T-helper 2 cell treated with Interferon-gamma antibody and Interleukin-4, amounts not matched to agents 100 ng/mL and 5 ng/mL, for 36 hours (primary cell): ENCODE measurements around the gene CD6. TPM values are rescaled to one million over a fixed set of nuclear protein-coding genes. Genes with fewer than 3 reads are reported as not detected.

Experiments
- intact Hi-C: fragments of 100-400 bp; cut with micrococcal nuclease; formaldehyde crosslinking; loops from one replicate; pipeline ENCODE4 v1.15.1; 2023
- total RNA-seq: library from RNA; stranded (reverse); gene quantifications from 2 replicates; pipeline ENCODE4 v1.2.3, GENCODE V29; 2022

CD6 gene
- total RNA-seq, 1 donor from 2014 or later: 336 TPM

DNA sequence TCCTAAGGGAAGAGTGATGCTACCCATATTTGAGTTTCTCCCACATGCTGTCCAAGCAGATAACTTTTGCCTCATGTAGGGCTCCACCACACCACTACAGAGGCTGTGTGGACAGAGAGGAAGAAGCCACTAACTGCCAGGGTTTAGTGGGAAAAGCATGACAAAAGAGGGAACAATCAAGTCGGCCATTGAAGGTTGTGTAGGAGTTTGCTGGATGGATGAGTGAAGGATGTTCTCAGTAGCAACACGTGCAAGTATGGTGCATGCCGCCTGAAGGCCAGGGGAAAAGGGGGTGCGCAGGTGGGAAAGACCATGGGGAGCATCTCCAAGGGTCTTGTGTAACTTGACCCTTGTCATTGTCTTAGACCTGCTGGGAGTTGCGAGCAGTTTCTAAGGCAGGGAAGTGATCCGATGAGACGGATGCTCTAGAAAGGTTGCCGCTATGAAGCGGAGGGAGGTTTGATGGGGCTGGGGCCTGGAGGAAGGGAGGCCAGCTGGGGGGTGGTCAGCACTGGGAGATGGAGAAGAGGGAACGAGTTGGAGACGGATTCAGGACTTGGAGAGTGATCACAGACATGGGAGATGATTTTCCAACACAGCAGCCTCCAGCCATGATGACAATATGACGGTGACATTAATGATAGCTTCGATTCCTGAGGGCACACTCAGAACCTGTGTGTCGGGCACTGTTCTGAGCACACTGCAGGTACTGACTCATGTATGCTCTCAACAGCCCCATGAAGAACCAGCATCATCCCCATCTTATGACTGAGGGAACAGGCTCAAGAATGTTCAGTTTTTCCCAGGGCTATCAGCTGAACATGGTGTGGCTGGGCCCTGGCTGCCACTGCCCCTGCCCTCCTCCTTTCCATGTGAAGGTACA, 53.7 kb downstream of the CD6 start:
- intact Hi-C loops: no loop called here

DNA sequence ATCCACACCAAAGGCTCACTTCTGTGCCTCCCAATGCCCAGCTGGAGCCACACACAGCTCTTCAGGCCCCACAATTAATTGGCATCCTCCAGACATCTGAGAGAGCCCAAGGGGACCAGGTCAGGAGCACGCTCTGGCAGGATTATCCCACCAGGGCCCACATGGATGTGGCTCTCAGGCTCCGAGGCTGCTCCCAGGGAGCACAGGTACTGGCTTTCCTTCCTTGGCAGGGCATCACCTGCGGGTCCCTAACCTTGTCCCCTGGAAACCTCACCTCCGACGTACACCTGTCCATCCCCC, 54.3 kb downstream of the CD6 start:
- intact Hi-C loops: no loop called here

DNA sequence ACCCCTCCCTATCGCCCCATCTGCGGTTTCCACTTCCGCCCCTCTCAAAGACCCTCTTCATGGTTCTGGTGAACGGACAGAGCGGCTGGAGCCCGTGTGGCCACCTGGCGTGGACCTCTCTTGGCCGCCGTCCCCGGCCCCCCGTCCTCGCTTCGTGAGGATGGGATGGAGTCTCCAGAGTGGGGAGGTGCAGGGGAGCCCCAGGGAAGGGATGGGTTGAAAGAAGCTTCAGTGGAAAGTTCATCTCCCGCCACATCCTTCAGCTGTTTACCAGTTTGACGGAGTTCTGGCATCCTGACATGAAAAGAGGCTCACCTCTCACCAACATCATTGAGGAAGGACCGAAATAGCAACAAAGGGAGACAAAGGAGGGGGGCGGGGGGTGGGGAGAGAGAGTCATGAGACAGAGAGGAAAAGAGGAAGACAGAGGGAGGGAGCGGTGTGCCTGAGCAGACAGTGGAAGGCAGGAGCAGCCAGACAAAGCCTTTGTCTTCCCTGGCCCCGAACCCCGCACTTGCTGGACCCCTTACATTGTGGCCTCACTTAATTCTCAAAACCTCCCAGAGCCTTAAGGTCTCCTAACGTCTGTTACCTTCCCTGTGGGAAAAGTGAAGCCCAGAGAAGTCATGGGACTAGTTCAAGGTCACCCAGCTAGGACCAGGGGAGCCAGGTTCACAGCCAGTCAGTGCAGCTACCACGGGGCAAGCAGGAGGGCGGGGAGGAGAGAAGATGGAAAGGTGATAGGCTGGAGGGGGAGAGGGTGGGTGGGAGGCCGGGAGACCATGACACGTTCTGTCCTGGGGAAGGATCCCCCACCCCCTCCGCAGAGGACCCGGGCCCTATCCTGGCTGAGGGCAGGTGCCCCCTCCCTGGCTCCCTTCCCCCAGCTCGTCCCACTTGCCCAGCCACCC, 54.9 kb downstream of the CD6 start:
- intact Hi-C loops: loop anchor here (1.0 kb wide), 1 partner anchor 35 kb away; no protein-coding TSS in a partner anchor

DNA sequence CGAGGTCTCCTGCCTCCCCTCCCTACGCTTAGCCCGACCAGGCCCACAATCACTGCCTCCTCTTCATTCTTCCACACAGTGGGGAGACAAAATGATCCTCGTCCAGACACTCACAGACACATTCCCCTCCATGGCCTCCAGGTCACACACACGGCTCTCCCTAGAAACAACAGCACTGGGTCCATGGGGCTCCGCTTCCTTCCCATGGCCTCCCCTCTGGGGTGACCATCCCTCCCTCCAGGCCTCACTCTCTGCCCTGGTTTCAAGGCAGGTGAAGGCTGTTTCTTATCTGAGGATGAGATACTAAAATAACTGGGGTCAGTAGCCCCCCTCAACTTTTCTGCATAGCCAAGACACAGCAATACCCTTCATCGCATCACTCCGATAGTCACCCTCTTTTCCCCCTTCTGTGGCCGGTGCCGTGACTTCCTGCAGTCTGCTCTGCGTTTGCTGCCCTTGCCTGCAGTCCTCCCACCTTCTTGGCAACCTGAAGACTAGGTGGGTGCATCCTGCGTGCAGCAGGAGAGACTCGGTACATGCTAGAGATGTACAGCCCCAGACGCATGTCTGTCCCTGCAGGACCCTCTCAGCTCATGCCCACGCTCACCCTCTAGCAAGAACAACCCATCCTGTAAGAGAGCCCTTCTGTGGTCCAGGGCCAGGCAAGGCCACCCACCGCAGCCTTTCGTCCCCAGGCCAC, 55.8 kb downstream of the CD6 start:
- intact Hi-C loops: loop anchor here (1.0 kb wide), 1 partner anchor 34 kb away; no protein-coding TSS in a partner anchor

DNA sequence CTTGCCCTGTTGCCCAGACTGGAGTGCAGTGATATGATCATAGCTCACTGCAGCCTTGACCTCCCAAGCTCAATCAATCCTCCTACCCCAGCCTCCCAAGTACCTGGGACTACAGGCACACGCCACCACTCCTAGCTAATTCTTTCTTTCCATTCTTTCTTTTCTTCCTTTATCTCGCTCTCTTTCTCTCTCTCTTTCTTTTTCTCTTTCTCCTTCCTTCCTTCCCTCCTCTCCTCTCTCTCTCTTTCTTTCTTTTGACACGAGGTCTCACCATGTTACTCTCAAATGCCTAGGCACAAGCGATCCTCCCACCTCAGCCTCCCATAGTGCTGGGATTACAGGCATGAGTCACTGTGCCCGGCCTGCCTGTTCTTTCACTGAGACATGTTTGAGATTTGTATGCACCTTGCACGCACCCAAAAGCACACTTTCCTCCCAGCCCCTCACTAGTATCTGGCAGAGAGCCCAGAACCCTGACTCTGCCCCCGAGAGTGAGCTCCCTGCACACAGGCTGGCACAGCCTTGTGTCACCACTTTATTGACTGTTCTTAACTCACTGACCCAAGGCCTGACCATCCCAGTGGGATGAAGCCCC, 56.8 kb downstream of the CD6 start:
- intact Hi-C loops: loop anchor here (1.0 kb wide), 1 partner anchor 14 kb away; no protein-coding TSS in a partner anchor

DNA sequence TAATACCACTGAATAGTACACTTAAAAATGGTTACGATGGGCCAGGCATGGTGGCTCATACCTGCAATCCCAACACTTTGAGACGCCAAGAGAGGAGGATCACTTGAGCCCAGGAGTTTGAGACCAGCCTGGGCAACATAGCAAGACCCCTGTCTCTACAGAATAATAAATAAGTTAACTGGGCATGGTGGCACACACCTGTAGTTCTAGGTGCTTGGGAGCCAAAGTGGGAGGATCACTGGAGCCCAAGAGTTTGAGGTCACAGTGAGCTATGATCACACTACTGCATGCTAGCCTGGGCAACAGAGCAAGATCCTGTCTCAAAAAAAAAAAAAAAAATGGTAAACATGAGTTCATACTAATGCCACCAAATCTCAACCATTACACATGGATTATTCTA, 61.3 kb downstream of the CD6 start:
- intact Hi-C loops: no loop called here

DNA sequence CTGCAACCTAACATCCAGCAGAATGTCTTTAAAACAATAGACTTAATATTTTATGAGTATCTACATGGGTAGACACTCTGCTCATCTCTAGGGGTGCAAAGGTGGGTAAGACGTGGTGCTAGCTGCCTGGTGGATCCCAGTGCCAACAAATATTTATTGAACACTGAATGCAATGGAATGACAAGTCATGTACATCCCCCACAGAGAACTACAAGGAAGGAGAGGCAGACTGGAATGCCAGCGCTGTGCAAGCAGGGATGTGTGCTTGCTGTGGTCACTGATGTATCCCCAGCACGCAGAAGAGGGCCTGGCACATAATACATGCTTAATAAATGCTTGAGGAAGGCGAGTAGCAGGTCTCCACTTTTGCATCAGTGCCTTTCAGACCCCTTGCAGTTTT, 61.9 kb downstream of the CD6 start:
- intact Hi-C loops: no loop called here

DNA sequence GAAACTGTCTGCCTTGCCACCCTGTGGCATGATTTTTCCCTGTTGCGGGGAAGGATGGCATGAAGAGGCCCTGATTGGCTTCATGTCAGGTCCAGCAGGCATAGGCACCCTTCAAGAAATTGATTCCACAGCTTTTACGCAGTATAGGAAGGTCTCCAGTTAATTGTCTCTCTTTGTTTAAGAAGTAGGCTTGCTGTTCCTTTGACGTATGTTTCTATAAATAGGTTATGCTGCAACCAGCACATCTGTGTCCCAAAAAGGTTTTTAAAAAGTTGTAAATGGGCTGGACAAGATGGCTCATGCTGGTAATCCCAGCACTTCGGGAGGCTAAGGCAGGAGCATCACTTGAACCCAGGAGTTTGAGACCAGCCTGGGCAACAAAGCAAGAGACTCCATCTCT, 62.6 kb downstream of the CD6 start:
- intact Hi-C loops: loop anchor here (2.0 kb wide), 1 partner anchor 49 kb away; no protein-coding TSS in a partner anchor

DNA sequence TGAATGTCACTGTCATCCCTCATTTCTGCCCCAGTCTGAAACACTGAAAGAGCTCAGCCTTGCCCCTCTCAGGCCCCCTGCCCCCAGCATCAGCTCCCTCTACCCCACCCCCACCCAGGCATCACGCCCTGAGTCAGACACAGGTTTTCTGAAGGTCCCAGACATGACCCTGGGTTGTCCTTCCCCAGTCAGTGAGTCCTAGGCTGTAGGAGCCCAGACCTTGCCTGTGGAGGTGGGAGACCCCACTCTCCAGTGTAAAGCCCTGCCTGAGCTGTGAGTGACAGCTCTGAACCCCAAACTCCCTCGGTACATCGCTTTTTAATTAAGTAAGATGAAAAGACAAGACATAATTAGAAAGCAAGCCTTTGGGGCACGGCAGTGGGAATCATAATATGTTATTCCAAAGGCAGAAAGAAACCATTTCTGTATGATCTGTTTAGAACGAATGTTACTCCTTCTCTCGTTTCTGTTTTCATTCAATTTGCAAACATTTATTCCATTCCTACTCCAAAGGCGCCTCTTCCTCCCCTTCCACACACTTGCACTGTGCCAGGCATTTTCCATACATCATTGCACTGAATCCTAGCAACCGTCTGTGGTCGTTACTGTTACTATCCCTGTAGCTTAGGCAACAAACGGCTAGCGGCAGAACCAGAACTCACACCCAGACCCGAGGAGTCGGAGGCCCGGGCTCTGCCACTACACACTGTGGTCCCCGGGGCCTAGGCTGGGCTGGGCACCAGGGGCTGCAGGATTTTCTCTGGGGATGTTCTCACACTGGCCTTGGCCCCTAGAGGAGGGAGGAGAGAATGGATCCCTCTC, 63.4 kb downstream of the CD6 start:
- intact Hi-C loops: loop anchor here (2.0 kb wide), 1 partner anchor 48 kb away; no protein-coding TSS in a partner anchor

DNA sequence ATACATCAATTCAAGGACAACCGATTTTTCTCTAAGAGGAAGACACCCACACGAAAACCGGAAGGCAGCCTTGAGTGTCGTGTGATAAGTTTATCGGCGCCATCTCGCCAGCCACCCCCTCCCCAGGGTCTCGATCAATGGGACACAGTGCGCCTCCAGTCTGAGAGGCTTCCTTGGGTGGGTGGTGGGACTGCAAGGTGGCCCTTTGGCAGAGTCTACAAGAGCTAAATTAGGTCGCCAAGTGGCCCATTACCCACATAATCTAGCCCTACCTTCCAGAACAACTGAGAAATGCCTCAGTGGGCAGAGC, 64.0 kb downstream of the CD6 start:
- intact Hi-C loops: loop anchor here (2.0 kb wide), 1 partner anchor 47 kb away; no protein-coding TSS in a partner anchor

DNA sequence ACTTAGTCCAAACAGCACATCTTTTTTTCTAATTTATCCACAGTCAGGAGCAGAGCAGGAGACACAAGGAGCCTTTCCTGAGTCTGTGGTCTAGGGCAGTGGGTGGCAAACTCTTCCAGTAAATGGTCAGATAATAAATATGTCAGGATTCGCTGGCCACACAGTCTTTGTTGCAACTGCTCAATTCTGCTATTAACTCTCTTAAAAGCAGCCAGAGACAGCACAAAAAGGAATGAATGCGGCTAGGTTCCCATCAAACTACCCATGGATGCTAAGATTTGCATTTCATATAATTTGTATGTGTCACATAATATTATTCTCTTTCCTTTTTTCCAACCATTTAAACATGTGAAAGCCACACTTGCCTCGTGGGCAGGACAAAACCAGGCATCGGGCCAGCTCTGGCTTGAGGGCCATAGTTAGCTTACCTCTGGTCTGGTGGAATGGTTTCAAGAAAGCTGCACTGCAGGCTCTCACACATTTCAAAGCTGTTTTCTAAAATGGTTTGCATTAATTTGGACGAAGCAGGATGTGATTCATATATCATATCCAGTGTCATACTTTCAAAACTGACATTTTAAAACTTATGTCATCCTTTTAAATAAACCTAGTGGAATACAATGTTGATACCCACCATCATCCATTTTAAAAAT, 66.1 kb downstream of the CD6 start:
- intact Hi-C loops: no loop called here

DNA sequence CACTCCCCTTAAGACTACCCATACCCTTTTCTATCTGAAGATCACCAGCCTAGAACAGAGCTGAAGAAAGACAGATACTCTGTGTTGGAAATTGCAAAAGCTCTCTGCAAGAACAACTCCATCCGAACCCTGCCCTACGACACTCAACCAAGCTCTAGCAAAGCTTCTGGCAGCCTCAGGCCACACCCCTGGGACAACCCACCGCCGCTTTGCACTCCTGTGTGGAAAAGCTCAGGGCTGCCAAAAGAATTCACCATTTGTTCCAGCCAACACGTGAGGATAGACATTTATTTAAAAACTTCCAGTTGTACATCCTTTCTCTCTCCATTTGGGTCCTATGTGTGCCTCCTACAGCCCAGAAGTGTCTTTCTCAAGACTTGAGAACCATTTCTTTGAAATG, 68.4 kb downstream of the CD6 start:
- intact Hi-C loops: loop anchor here (5.0 kb wide), 1 partner anchor 53 kb away; no protein-coding TSS in a partner anchor

DNA sequence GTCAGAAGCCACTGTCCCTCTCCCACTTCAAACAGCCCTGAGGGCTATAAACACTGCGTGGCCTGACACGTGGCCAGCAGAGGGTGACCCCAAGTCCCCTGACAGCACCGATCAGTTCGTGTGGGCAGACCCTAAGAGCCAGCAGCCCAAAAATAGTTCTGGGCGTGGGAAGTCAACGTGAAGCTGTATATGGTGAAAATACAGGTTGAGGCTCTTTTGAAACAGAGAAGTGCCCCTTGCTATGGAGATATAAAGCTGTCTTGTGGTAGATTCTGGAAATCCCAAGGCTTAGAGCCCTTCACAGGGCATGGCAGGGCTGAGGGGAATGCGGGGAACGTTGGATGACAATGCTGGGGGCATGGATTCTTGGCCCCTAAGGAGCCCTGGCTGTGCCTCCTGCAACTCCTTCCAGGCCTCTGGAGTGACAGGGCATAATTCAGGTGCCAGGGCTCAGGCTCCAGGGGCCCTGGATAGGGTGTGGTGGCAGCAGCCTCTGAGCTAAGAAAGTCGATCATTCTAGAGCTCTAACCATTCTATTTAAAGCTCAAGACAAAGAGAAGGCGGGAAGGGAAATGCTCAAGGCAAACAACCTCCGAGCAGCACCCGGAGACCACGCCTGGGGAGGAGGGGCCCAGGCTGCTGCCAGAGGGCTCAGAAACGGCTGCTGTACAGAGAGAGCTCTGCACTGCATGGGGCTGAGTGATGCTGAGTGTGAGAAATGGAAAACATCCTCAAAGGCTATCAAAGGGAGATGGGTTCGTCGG, 70.5 kb downstream of the CD6 start:
- intact Hi-C loops: loop anchor here (1.0 to 5.0 kb wide), 6 partner anchors 14 to 70 kb away; partner anchors contain the start of gene CD5

DNA sequence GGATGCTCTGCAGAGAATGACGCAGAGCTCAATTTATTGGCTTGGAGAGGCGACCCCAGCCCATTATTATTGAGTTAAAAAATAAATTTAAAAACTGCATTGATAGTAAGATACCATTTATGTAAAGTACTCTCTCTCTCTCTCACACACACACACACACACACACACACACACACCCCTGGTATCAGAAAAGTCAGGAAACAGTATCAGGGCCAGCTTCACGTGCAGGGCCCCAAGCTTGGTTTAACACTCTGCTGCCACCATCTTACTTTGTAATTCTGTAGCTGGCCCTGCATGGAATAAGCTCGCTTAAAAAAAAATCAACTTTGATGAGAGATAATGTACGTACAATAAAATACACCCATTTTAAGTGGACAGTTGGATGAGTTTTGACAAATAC, 71.1 kb downstream of the CD6 start:
- intact Hi-C loops: loop anchor here (1.0 to 5.0 kb wide), 6 partner anchors 14 to 70 kb away; partner anchors contain the start of gene CD5

DNA sequence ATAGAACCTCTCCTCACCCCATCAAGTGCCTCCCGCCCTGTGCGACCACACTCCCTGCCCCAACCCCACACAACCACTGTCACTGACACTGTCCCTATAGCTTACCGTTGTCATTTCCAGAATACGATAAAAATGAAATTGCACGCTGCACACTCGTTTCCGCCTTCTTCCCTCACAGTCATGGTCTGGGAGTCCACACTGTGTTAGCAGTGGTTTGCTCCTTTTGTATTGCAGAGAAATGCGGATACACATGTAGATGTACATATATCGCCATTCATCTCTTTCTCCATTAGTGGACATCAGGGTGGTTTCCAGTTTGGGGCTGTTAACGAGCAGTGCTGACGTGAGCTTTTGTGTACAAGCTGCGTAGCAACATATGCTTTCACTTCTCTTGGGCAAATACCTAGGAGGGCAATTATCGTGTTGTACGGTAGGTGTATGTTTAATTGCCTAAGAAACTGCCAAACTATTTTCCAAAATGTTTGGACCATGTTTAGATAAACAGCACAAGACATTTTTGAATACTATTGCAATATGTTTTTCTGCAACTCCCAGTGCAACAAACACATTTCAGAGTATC, 71.6 kb downstream of the CD6 start:
- intact Hi-C loops: loop anchor here (1.0 to 5.0 kb wide), 6 partner anchors 15 to 71 kb away; partner anchors contain the start of gene CD5

DNA sequence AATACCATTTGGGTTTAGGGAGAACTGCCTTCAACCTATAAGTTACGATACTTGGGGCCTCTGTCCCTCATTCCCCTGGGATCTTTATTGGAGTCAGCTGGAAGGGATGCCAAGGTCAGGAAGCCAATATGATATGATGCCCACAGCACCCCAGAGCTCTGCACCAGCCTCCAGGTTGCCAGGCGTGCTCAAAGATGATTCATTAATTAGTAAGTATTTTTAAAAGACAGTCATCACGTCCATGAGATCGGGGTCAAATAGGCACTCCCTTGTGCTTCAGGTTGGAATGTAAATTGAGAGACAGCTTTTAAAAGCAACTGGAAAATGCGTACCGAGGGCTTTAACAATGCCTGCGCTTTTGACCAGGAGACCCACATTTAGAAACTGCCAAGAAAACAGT, 73.8 kb downstream of the CD6 start:
- intact Hi-C loops: no loop called here

DNA sequence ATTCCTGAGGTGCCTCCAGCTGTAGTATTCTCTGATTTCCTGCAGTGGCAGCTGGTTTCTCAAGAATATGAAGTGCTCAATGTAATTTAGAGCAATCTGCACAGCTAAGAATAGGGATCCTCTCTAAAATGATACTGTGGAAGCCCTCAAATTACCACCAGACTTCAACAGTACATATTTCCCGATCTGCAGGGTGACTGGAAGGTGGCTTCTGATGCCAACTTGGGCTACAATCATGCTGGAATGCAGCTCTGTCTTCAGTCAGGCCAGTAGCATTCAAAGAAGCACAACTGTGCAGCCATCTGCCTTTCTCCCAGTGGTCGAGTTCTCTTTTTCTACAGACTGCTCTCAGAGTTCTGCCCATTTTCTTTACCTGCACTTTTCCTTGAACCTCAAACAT, 75.4 kb downstream of the CD6 start:
- intact Hi-C loops: no loop called here

DNA sequence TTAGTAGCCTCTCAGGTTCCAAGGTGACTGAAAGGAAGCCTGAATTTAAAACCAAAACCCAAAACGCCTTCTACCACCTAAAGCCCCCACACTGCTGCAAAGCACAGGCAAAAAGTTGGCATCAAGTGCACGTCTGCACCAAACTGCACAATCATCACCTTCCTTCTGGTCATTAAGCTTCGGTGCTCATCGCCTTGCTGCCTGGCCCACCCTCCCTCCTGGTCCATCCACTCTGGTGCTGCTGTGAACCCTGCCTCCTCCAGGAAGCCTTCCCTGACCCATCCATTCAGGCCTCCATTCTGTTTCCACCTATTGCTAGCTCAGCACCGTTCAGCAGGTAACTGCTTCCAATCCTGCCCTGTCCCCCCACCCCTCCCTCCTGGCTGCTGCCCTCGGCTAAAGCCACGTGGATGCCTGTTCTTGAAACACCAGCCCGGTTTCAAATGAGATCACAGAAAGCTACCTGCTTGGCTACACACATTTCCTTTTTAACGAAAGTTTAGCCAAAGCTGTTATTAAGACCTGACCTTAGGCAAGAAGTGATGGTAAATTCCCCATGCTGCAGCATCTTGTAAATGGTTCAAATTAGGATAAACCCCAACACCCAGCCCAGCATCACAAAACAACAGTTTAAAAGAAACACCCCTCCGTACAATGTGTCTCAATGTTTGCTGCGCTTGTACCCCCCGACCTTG, 77.0 kb downstream of the CD6 start:
- intact Hi-C loops: no loop called here
